ENCODE data around the gene CCDC47.
"Not testable (repeated sequence)": the region's sequence is repeated elsewhere in the genome, so short reads cannot be mapped to it uniquely, and the experiment has no call there.

CCDC47 gene

DNA sequence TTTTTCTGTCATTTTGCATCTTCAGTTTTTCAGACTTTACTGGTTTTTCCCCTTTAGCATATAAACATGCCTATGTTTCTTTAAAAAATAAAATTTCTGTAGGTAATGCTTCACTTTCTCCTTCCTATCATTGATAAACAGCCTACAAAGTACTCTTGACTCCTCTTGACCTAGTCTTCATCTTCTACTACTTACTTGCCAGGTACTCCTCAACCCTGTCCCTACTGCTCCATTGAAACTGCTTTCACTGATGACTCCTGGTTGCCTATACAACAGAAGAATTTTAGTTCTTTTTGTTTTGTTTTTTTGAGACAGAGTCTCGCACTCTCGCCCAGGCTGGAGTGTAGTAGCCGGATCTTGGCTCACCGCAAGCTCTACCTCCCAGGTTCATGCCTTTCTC, 7.5 kb upstream of the CCDC47 start:
- DNase-seq, result no peak

- DNase-seq, result no peak
Observed at GRCh38 chr17:63780507-63780906, 7.1 kb upstream of the CCDC47 start.

DNA sequence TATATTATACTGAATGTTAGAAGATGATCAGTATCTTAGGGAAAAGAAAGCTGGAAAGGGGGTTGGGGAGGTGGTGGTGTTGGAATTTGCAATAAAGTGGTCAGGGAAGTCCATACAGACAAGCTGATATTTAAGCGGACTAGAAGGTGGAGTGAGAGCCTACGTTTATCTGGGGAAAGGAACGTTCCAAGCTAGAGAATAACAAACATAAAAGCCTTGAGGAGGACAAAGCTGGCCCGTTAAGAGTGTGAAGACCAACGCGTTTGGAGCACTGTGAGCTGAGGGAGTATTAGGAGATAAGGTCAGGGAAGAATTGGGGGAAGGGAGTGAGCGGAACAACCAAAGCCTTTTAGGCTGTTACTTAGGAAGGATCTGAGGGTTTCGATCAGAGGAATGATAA, 2.0 kb upstream of the CCDC47 start:
- DNase-seq, result no peak

- DNase-seq, result no peak
Observed at GRCh38 chr17:63774969-63775265, 1.5 kb upstream of the CCDC47 start.

DNA sequence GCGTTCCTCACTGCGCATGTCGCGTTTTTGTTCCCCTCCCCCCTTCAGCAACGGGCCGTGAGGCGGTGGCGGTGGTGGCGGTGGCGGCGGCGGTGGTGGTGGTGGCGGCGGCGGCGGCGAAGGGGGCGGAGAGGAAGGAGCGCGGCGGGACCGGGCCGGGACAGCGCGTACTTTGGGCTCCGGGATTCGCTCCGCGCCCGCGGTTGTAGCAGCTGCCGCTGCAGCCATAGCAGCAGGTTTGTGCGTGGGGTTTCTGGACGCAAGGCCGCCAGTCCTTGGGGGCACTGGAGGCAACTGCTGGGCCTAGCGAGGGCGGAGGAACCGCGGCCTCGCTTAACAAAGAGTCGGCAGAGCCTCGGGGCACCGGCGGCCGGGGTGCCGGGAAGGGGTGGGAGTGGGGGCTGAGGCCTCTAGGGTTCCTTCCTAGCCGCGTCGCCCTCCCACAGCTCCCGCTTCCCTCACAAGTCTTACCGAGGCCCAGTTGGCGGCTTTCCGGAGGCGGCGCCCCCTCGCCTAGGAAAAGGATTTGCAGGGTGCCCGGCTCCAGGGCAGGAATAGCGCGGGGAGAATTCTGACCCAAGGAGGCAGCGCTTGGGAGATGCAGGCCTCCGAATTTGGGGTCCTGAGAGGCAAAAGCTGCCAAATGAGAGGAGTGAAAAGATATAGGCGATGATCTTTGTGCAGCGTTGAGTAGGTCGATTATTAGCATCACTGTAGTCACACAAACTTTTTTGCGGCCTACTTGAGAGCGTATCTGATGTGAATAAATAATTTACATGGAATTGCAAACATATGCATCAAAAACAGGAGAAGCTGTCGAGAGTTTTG, 958 bp upstream of the CCDC47 start, which contains the start of gene DDX42:
Gene DDX42 (plus strand): TSS at position 30 of the 828 bp plus-strand sequence. CDS start 12,880 bp downstream, outside the sequence.
- no peak for DNase-seq

- no peak for DNase-seq
Observed at GRCh38 chr17:63772801-63773271, 561 bp downstream of the CCDC47 start.

DNA sequence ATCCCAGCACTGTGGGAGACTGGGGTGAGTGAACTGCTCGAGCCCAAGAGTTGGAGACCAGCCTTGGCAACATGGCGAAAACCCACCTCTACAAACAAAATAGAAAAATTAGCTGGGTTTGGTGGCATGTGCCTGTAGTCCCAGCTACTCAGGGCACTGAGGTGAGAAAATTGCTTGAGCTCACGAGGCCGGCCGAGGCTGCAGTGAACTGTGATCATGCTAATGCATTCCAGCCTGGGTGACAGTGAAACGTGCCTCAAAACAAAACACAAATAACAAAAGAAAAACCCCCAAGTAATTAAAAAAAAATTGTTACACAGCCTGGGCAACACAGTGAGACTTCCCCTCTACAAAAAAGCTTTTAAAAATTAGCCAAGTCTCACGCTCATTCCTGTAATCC, 5.0 kb downstream of the CCDC47 start:
- DNase-seq, result peak; percentile 26

GRCh38 chr17:63766754-63767153, 6.6 kb downstream of the CCDC47 start:
- no peak for DNase-seq

GRCh38 chr17:63764716-63765115, 8.7 kb downstream of the CCDC47 start:
- DNase-seq, result no peak

DNA sequence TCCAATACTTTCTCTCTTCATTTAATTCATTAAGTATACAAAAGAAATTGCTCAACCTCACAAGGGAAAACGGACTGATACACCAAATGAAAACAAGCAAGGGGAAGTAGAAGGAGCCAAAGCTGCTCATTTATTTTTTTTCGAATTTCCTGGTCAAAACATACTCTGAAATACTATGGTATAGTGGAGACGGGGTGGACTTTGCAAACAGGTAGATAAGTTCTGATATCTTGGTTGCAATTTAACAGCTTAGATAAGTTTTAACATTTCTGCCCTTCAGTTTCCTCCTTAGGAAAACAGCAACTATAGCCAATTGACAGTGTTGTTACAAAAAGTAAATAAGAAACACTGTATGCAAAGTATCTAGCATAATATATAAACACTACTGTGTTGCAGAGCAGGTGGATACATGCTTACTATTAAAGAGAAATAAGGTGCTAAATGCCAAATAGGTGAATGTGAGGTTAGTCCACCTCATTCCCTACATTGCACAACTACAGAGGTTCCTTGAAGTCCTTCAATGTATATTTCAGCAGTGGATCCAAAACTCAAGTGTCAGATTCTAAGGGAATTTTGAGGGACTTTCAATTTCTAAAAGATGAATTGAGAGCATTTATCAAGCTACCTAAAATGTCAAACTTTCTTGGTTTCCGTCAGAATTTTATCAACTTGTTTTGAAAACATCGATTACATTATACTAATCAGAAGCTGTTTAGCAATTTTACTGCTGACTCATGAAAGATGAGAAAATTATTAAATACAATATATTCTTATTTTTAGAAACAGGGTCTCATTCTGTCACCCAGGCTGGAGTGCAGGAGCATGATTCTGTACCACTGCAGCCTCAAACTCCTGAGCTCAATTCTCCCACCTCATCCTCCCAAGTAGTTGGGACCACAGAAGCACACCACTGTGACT, 11.0 kb downstream of the CCDC47 start:
- DNase-seq, result no peak

- DNase-seq, result no peak
Observed at GRCh38 chr17:63760771-63761539, 12.4 kb downstream of the CCDC47 start.

GRCh38 chr17:63758428-63758827, 15.0 kb downstream of the CCDC47 start:
- DNase-seq, result no peak

GRCh38 chr17:63754046-63754445, 19.4 kb downstream of the CCDC47 start:
- DNase-seq, result no peak

DNA sequence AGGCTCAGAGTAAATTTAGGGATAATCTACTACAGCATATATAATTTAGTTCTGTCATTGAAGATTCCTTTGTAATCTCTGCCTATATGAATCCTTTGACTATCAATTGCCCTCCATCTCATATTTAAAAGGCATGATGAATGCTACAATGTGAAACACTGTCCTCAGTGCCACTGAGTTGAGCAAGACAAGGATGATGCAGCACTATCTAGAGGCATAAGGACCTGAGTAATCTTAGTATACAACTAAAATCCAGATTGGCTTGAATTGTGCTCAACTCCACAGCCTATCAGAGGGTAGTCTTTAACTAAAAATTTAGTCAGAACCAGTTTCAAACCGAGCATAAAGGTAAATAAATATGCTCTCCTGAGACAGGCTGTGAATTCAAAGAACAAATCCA, 20.2 kb downstream of the CCDC47 start:
- no peak for DNase-seq

- DNase-seq, result no peak
Observed at GRCh38 chr17:63752707-63753106, 20.7 kb downstream of the CCDC47 start.

DNA sequence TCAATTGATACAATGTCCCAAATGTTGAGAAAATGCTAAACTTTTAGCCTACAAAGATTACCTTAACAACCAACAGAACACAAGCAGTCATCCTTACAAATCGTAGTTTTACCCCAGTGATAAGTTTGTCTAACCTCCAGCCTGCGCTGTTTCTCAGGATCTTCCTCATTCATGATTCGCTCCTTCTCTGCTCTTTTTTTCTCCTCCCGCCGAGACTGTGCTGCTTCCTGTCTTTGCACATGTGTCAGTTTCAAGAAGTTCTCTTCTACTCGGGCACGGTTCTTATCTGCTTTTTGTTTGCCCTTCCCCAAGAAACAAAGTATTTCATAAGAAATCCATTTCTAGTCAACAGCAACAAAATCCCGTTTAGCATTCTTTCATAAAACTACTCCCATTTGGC, 21.6 kb downstream of the CCDC47 start:
- DNase-seq, result no peak

GRCh38 chr17:63741408-63742173, 31.8 kb downstream of the CCDC47 start, which contains the start of gene STRADA:
STRADA (minus strand) TSS chr17:63741799; CDS start chr17:63728369, 13,430 bp downstream.
- peak; percentile 99 for DNase-seq

DNA sequence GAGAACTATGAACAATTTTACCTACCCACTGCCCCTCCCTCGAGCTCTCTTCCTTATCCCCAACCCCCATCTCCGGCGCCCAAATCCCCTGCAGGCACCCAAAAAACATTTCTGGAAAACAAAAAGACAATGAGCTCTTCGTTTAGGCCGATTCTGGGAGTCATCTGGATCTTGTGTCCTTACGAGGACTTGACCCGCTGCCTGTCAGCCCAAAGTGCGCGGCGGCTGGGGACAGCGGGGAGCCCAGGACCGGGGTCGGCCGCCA, 32.3 kb downstream of the CCDC47 start:
- DNase-seq, result no peak

DNA sequence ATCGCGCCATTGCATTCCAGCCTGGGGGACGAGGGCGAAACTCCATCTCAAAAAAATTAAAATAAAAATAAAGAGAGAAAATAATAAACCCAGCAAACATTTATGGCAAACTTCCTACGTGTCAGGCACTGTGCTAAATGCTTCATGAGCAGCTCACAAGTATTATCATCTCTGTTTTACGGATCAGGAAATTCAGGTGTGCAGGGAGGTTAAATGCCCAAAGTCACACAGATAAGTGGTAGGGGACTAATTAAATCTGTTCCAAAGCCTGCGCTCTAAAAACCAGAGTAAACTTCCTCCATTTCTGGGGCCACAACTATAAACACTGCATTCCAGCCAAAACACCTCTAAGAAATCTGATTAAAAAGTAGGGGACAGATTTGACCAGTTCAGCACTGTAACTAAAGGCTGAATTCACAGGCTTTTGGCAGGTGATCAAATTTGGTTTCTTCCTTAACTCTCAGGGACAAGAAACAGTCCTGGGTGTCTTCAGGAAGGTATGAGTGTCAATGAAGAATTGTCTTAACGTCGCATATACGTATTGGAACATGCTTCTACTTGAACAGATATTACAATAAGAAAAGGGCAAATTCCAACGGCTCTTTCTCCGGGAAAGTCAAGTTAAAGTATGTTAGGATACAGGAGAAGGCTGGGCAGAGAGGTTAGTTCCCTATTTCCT, 32.8 kb downstream of the CCDC47 start:
- DNase-seq, result peak; percentile 3

DNA sequence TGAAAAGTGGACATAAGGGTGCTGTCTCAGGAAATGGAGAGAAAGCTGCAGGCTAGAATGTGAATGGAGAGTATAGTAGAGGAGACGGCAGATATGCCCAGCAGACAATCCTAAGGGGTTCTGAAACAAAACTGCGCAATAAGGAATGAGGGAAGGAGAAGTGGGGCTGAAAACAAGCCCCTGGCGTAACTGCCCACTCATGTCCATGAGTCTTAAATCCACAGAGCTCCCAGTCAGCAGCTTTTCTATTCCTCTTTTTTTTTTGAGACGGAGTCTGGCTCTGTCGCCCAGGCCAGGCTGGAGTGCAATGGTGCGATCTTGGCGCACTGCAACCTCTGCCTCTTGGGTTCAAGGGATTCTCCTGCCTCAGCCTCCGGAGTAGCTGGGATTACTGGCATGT, 37.7 kb downstream of the CCDC47 start:
- no peak for DNase-seq

DNA sequence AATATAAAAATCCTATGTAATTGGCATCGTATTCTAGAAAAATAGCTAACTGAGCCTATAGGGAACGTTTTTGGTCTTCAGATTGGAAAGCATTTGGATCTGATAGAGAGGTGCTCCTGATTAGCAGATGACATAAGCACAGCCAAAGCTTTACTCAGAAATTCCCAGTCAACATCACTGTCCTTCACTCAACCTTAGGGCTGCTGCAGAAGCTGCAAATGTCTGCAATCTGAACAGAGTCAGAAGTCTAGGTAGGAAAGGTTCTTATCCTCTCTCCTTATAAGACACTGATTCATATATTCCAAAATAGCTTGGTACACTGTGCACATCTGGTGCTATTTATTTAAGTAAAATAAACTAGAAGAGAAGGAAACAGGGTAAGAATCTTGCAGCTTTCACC, 51.0 kb downstream of the CCDC47 start:
- DNase-seq, result peak; percentile 18

DNA sequence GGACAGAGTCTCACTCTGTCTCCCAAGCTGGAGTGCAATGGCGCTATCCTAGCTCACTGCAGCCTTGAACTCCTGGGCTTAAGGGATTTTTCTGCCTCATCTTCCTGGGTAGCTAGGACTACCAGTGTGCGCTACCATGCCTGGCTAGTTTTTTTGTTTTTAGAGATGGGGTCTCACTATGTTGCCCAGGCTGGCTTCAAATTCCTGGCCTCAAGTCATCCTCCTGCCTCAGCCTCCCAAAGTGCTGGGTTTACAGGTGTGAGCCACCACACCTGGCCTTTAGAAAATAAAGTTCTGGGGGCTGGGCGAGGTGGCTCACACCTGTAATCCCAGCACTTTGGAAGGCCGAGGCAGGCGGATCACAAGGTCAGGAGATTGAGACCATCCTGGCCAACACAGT, 53.2 kb downstream of the CCDC47 start:
- DNase-seq, result not testable (repeated sequence)

Data from eye (tissue), 1 donor.